Mucosa of rectum (tissue), 2 donors: ENCODE results near the gene TELO2.

Experiments
- H3K27ac ChIP-seq, 2 donors: one replicate each; pipeline ENCODE4 v1.7.0; 2013; ENCODE audit warnings: inconsistent platforms in 2 of 2, low read depth in 2 of 2, low read length in 2 of 2
- H3K27me3 ChIP-seq, 2 donors: one replicate each; pipeline ENCODE4 v1.7.0; 2013; ENCODE audit warnings: low read length in 2 of 2; ENCODE audit not compliant: control insufficient read depth in 2 of 2, insufficient read depth in 2 of 2
- H3K36me3 ChIP-seq, 2 donors: one replicate each; pipeline ENCODE4 v1.7.0; 2013; ENCODE audit warnings: low read length in 2 of 2; ENCODE audit not compliant: control insufficient read depth in 2 of 2, insufficient read depth in 2 of 2
- H3K4me1 ChIP-seq, 2 donors: one replicate each; pipeline ENCODE4 v1.7.0; 2013; ENCODE audit warnings: low read length in 2 of 2, mild to moderate bottlenecking in 1 of 2; ENCODE audit not compliant: control insufficient read depth in 2 of 2, insufficient read depth in 2 of 2
- H3K4me3 ChIP-seq, 2 donors: one replicate each; pipeline ENCODE4 v1.7.0; 2013; ENCODE audit warnings: low read length in 2 of 2
- H3K9ac ChIP-seq, 2 donors: one replicate each; pipeline ENCODE4 v1.7.0; 2013; ENCODE audit warnings: low read length in 2 of 2, low read depth in 1 of 2, mild to moderate bottlenecking in 1 of 2
- H3K9me3 ChIP-seq, 2 donors: one replicate each; pipeline ENCODE4 v1.7.0; 2013; ENCODE audit warnings: low read length in 2 of 2; ENCODE audit not compliant: control insufficient read depth in 2 of 2
- donor health status: healthy.
- donor health status: Normal muscosa, but diverticular disease.

The TELO2 gene

DNA sequence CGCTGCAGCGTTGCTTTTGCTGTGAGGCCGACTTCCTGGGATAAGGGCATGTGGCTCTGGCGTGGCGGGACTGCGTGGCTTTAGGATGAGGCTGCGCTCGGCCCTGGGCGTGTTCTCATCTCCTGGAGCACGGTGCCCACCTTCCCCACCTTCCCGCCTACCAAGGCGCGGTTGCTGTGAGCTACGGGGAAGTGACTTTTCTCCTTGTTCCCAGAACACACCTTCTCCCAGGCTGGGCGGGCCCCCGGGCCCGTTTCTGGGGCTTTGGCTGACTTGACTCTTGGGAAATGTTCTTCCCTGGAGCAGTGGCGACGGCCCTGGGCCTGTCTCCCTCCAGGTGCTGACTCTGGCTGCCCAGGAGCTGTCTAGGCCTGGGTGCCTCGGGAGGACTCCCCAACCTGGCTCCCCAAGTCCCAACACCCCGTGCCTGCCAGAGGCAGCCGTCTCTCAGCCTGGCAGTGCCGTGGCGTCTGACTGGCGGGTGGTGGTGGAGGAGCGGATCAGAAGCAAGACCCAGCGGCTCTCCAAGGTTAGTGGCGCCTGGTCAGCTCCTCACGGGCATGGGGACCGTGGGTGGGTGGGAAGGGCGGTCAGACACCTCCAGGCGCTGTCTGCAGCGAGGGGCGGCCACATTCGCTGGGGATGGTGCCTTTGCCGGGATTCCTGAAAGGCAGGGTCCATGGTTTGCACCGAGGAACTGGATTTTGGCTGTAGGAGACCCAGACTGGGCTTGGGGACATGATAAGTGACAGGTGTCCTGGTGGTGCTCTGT lies 12.1 kb downstream of the TELO2 start:
- Histone ChIP-seq H3K36me3 (peaks cover 6 to 28% of the 10 kb centered on the region in 2 donors), H3K9ac (no peak overlapping the region), H3K27me3 (no peaks in the 10 kb centered on the region), H3K4me3 (no peak overlapping the region), H3K4me1 (no peaks in the 10 kb centered on the region), H3K27ac (no peak overlapping the region), H3K9me3 (no peaks in the 10 kb centered on the region)

DNA sequence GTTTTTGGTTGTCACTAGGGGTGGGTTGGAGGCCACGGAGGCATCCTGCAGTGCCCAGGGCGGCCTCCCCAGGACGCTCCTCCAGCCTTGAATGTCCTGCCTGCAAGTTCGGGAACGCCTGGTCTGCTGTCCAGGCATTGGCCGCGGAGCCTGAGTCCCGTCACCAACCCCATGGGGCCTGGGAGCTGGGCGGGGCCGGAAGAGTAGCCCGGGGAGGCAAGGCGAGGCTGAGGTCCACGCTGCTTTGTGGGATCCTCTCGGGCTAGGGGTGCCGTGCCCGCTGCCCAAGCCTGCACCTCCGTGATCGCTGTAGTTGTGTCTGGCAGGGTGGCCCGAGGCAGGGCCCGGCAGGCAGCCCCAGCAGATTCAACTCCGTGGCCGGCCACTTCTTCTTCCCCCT lies 12.8 kb downstream of the TELO2 start:
- H3K4me3 ChIP-seq = no peak overlapping the region
- H3K27me3 ChIP-seq = no peaks in the 10 kb centered on the region
- no peak overlapping the region for H3K27ac ChIP-seq
- H3K9me3 ChIP-seq = no peaks in the 10 kb centered on the region
- H3K9ac ChIP-seq = no peak overlapping the region
- H3K4me1 ChIP-seq = no peaks in the 10 kb centered on the region
- H3K36me3 ChIP-seq = peaks cover 6 to 24% of the 10 kb centered on the region in 2 donors

GRCh38 chr16:1506494-1507213 lies 13.5 kb downstream of the TELO2 start:
- no peaks in the 10 kb centered on the region for H3K9me3 ChIP-seq
- H3K27ac ChIP-seq = no peak overlapping the region
- no peak overlapping the region for H3K9ac ChIP-seq
- no peaks in the 10 kb centered on the region for H3K27me3 ChIP-seq
- H3K36me3 ChIP-seq = peaks cover 8 to 17% of the 10 kb centered on the region in 2 donors
- H3K4me3 ChIP-seq = no peak overlapping the region
- no peaks in the 10 kb centered on the region for H3K4me1 ChIP-seq

DNA sequence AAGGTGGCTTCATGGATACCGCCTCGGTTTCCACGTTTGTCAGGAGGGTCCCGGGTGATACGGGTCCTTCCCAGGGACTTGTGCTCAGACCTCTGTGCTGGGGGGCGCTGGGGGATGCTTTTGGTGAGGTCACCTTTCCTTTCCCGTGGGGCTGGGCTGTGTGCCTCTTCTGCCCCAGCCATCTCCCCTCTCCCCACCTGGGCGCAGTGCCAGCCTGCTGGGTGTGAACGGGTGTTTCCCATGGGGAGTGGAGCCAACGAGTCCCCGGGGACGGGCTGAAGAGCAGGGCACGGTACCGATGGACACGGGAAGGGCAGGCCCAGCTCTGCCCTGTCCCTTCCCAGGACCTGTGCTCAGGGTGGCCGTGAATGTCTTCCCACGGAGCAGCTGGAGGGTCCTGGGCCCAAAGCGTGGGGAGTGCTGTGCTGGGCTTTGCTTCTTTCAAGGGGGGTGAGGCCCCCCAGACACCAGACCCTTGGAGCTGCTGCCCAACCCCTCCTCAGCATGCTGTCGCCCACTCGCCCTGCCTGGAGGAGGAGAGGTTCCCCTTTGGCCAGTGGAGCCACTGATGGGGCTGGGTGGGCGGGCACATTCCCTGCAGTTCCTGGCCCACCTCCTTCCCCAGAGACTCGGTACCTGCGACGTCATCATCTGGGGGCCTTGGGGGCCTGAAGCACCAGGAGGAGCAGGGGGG lies 15.5 kb downstream of the TELO2 start:
- Histone ChIP-seq H3K36me3 (peaks cover 2 to 3% of the 10 kb centered on the region in 2 donors), H3K9ac (no peak overlapping the region), H3K4me1 (no peaks in the 10 kb centered on the region), H3K27ac (no peak overlapping the region), H3K9me3 (no peaks in the 10 kb centered on the region), H3K4me3 (no peak overlapping the region), H3K27me3 (no peaks in the 10 kb centered on the region)

- Histone ChIP-seq H3K36me3 (peaks cover 2 to 3% of the 10 kb centered on the region in 2 donors), H3K4me1 (no peaks in the 10 kb centered on the region), H3K4me3 (no peak overlapping the region), H3K9me3 (no peaks in the 10 kb centered on the region), H3K27me3 (no peaks in the 10 kb centered on the region), H3K27ac (no peak overlapping the region), H3K9ac (no peak overlapping the region)
Observed at GRCh38 chr16:1509307-1510221, 16.4 kb downstream of the TELO2 start.

GRCh38 chr16:1510272-1510671 lies 17.1 kb downstream of the TELO2 start:
- Histone ChIP-seq H3K4me3 (no peak overlapping the region), H3K9ac (no peak overlapping the region), H3K4me1 (no peaks in the 10 kb centered on the region), H3K27ac (no peak overlapping the region), H3K27me3 (no peaks in the 10 kb centered on the region), H3K36me3 (peaks cover 0 to 2% of the 10 kb centered on the region in 2 donors), H3K9me3 (no peaks in the 10 kb centered on the region)

DNA sequence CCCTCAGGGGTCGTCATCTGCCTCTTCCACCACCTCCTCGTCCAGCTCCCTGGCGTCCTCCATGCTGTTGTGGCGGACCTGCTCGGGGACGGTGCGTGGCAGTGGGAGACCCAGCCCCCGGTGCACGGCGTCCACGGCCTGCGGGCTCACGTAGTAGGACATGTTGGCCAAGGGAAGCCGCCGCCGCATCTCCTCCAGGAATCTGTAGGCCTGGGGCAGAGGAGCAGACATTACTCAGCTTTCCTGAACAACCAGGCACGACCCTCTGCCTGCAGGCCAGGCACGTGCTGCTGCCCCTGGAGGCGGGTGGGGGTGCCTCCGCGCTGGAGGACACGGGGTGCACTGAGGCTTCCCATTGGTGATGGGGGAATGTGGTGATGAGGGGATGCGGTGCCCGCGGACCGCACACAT lies 17.8 kb downstream of the TELO2 start:
- Histone ChIP-seq H3K4me1 (no peaks in the 10 kb centered on the region), H3K27ac (no peak overlapping the region), H3K36me3 (peaks cover 0 to 2% of the 10 kb centered on the region in 2 donors), H3K27me3 (no peaks in the 10 kb centered on the region), H3K9ac (no peak overlapping the region), H3K9me3 (no peaks in the 10 kb centered on the region), H3K4me3 (no peak overlapping the region)

- Histone ChIP-seq H3K36me3 (peaks cover 0 to 2% of the 10 kb centered on the region in 2 donors), H3K9me3 (no peaks in the 10 kb centered on the region), H3K4me1 (no peaks in the 10 kb centered on the region), H3K4me3 (no peak overlapping the region), H3K27ac (no peak overlapping the region), H3K27me3 (no peaks in the 10 kb centered on the region), H3K9ac (no peak overlapping the region)
Observed at GRCh38 chr16:1511662-1512569, 18.8 kb downstream of the TELO2 start.

GRCh38 chr16:1512774-1513173 lies 19.6 kb downstream of the TELO2 start:
- Histone ChIP-seq H3K9me3 (no peaks in the 10 kb centered on the region), H3K4me1 (no peaks in the 10 kb centered on the region), H3K9ac (no peak overlapping the region), H3K27me3 (no peaks in the 10 kb centered on the region), H3K4me3 (no peak overlapping the region), H3K27ac (no peak overlapping the region), H3K36me3 (peaks cover under 1 to 2% of the 10 kb centered on the region in 2 donors)
